PC-3 (cell line): ENCODE data around the gene SPRR5.

Experiments
- CTCF ChIP-seq: fragments of 300-600 bp; sonication (generic); conservative IDR thresholded peaks from 2 replicates; pipeline ENCODE4 v1.5.1; 2017; ENCODE audit warnings: antibody characterized with exemption, low read depth, mild to moderate bottlenecking, low read length
- EZH2 ChIP-seq: fragments of 300-600 bp; sonication (generic); IDR thresholded peaks from one replicate; pipeline ENCODE4 v1.6.1; 2017; ENCODE audit warnings: antibody characterized with exemption, mild to moderate bottlenecking, low read length; ENCODE audit not compliant: unreplicated experiment
- EZH2phosphoT487 ChIP-seq: fragments of 300-600 bp; sonication (generic); IDR thresholded peaks from 2 replicates; pipeline ENCODE4 v1.6.1; 2018; ENCODE audit warnings: mild to moderate bottlenecking, antibody characterized with exemption, low read length, borderline replicate concordance

- TF ChIP-seq CTCF, result no peak
- TF ChIP-seq EZH2, result no peak
- TF ChIP-seq EZH2phosphoT487, result no peak
Observed at GRCh38 chr1:152904688-152905440, 42.1 kb upstream of the SPRR5 start.
